Measurements from ENCODE around the gene POFUT1.

The POFUT1 gene

DNA sequence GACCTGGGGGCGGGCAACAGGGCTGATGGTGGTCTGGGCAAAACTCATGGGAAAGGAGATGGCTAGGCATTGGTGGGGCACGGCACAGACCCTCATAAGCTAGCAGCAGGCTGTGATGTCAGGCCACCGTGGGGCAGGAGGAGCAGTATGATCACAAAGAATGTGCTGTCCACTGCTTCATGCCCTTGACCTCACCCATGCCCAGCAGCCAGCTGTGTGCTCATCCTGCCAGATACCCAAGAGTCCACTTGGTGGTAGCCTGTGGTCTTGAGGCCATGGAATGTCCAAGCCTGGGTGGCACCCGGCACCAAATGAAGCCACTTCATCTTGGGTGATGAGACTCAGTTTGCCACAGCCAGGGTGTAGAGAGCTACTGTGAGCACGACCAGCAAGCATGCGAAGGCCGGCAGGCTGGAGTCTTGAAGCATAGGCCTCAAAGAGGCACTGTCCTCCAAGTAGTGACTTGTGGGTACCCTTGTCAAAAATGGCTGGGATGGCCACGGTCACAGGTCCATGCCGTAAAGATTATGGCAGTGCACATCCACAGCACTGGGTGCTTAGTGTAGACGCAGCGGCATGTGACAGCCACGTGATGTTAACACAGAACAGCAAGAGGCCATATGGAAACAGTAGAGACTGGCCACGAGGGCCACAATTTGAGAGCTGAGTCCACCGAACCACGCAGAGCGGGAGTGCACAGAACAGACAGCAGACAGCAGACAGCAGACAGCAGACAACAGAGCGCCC is 19.1 kb upstream of the POFUT1 start:
- peak overlapping the region; percentile 81 for H3K27ac ChIP-seq
- H3K4me1 ChIP-seq: peaks cover 17% of the 10 kb centered on the region
- H3K27me3 ChIP-seq (ENCODE audit: control insufficient read depth, insufficient read depth, low read length): no peaks in the 10 kb centered on the region
- H3K9me3 ChIP-seq (ENCODE audit: control insufficient read depth, low read length): no peaks in the 10 kb centered on the region
- no peak overlapping the region for H3K9ac ChIP-seq
- no peaks in the 10 kb centered on the region for H3K36me3 ChIP-seq (ENCODE audit: control insufficient read depth, insufficient read depth, low read length)
- H3K79me2 ChIP-seq: peaks cover 4% of the 10 kb centered on the region
- no peak overlapping the region for H3K4me2 ChIP-seq (ENCODE audit: low read length)
- TF ChIP-seq, protein P1, sequence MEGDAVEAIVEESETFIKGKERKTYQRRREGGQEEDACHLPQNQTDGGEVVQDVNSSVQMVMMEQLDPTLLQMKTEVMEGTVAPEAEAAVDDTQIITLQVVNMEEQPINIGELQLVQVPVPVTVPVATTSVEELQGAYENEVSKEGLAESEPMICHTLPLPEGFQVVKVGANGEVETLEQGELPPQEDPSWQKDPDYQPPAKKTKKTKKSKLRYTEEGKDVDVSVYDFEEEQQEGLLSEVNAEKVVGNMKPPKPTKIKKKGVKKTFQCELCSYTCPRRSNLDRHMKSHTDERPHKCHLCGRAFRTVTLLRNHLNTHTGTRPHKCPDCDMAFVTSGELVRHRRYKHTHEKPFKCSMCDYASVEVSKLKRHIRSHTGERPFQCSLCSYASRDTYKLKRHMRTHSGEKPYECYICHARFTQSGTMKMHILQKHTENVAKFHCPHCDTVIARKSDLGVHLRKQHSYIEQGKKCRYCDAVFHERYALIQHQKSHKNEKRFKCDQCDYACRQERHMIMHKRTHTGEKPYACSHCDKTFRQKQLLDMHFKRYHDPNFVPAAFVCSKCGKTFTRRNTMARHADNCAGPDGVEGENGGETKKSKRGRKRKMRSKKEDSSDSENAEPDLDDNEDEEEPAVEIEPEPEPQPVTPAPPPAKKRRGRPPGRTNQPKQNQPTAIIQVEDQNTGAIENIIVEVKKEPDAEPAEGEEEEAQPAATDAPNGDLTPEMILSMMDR (IDR thresholded peaks at IDR 0.05): no peak
- H3K4me3 ChIP-seq (ENCODE audit: low read depth, low read length): no peak overlapping the region
- H2AFZ ChIP-seq: no peak overlapping the region

DNA sequence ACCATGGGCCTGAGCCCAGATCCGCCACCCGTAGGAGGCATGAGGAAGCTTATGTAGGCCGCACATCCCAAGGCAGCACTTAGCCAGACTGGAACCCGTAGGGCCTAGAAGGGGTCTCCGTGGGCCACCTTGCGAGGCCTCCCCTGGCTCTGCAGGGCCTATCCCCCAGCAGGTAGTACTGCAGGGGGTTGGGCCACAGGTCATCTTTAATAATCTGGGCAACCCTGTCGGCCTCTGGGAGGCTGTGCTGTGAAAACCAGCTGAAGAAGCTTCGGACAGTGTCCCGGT is 18.6 kb upstream of the POFUT1 start:
- Histone ChIP-seq H2AFZ (peak overlapping the region; percentile 96), H3K9me3 (ENCODE audit: control insufficient read depth, low read length) (no peaks in the 10 kb centered on the region), H3K27me3 (ENCODE audit: control insufficient read depth, insufficient read depth, low read length) (no peaks in the 10 kb centered on the region), H3K4me3 (ENCODE audit: low read depth, low read length) (no peak overlapping the region), H3K4me1 (peaks cover 17% of the 10 kb centered on the region), H3K9ac (no peak overlapping the region), H3K79me2 (peaks cover 4% of the 10 kb centered on the region), H3K27ac (peak overlapping the region; percentile 81), H3K4me2 (ENCODE audit: low read length) (no peak overlapping the region), H3K36me3 (ENCODE audit: control insufficient read depth, insufficient read depth, low read length) (no peaks in the 10 kb centered on the region)
- TF ChIP-seq, protein P1 (IDR thresholded peaks at IDR 0.05): no peak

DNA sequence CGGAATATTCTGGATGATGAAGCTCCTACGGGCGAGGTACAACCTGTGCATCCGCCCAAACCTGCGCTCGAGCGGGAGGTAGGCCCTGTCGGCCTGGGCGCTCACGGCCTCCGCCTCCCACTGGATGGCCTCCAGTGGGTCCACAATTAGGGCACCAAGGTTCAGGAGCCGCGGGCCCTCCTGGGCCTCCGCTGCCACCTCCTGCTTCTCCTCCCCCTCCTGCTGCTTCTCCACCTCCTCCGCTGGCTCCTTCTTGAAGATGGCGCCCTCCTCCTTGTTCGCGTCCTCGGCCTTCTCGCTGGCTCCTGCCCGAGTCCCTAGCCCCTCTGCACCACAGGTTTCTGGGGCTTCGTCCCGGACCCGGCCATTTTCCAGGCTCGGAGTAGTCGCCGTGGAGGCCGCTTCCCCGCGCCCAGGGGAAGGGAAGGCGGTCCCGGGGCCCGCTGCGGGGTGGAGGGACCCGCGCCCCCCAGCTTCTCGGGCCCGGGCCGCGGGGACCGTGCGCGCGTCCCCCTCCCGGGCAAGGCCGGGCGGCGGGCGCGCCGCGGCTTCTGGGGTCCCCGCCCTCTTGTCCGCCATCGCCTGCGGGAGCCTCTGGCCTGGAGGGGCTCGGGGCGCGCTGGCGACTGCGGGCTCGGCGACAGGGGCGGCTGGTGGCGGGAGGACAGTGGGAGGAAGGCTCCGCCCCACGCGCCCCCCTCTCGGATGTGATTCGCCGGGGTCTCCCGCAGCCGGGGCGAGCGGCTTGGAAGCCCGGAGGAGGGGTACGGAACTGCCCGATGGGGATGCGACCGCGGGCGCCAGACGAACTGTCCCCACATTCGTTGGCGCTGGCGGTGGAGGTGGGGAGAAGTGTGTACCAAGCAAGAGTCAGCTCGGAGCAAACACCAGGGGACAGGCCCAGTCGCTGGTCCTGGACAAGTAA is 17.7 kb upstream of the POFUT1 start:
- H3K27ac ChIP-seq: peak overlapping the region; percentile 81
- H3K9ac ChIP-seq: peak overlapping the region; percentile 12
- H3K36me3 ChIP-seq (ENCODE audit: control insufficient read depth, insufficient read depth, low read length): no peaks in the 10 kb centered on the region
- TF ChIP-seq, protein P1 (IDR thresholded peaks at IDR 0.05): no peak
- H2AFZ ChIP-seq: peak overlapping the region; percentile 96
- H3K4me1 ChIP-seq: peaks cover 17% of the 10 kb centered on the region
- H3K4me2 ChIP-seq (ENCODE audit: low read length): peak overlapping the region; percentile 16
- peaks cover 4% of the 10 kb centered on the region for H3K79me2 ChIP-seq
- H3K9me3 ChIP-seq (ENCODE audit: control insufficient read depth, low read length): no peaks in the 10 kb centered on the region
- H3K27me3 ChIP-seq (ENCODE audit: control insufficient read depth, insufficient read depth, low read length): no peaks in the 10 kb centered on the region
- H3K4me3 ChIP-seq (ENCODE audit: low read depth, low read length): no peak overlapping the region

DNA sequence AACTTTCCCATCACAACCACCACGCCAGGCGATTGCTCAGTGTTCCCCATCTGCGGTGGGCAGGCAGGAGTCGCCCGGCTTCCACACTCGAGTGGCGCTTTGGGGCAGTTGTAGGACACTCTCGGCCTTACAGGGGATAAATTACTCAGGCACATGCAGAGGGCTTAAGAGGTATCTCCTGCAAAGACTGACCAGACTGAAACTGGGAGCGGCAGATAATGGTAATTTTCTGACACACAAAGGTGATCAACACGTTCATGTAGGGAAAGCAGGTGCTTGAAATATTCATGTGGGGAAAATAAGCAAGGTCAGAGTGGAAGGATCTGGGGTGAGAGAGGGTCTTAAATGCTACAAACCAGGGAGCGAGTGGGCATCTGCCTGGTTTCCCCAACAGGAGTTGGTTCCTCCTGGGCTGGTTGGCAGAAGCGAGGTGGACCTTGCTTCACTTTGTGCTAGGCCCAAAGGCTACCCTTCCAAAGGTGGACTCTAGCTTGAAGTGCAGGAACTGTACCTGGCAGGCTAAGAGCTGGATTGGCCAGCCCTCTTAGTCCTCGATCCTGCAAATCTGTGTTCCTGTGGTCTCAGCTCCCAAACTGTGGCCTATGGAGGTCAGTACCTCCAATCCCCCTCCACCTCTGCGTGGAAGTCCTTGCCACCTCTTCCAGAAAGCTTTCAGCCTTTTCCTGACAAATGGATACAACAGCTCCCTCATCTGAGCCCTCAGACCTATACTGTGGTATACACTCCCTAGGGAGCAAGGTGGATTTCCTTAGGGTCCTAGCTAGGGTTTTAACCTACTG is 16.9 kb upstream of the POFUT1 start:
- no peaks in the 10 kb centered on the region for H3K9me3 ChIP-seq (ENCODE audit: control insufficient read depth, low read length)
- H3K4me1 ChIP-seq: peaks cover 17% of the 10 kb centered on the region
- H3K4me2 ChIP-seq (ENCODE audit: low read length): no peak overlapping the region
- H3K27me3 ChIP-seq (ENCODE audit: control insufficient read depth, insufficient read depth, low read length): no peaks in the 10 kb centered on the region
- no peaks in the 10 kb centered on the region for H3K36me3 ChIP-seq (ENCODE audit: control insufficient read depth, insufficient read depth, low read length)
- peak overlapping the region; percentile 81 for H3K27ac ChIP-seq
- no peak overlapping the region for H3K4me3 ChIP-seq (ENCODE audit: low read depth, low read length)
- no peak overlapping the region for H3K9ac ChIP-seq
- TF ChIP-seq, protein P1 (IDR thresholded peaks at IDR 0.05): no peak
- peaks cover 4% of the 10 kb centered on the region for H3K79me2 ChIP-seq
- H2AFZ ChIP-seq: peak overlapping the region; percentile 96
